Activated CD4-positive, alpha-beta T cell treated with anti-CD3 and anti-CD28 coated beads, Interleukin-2, amount 50 U/mL, for 48 hours (primary cell): ENCODE data around the gene KIF6.

Experiments used
- DNase-seq, 2 experiments: peaks; one replicate each; pipeline ENCODE4 v3.0.0-alpha.2; 2020

Gene KIF6

DNA sequence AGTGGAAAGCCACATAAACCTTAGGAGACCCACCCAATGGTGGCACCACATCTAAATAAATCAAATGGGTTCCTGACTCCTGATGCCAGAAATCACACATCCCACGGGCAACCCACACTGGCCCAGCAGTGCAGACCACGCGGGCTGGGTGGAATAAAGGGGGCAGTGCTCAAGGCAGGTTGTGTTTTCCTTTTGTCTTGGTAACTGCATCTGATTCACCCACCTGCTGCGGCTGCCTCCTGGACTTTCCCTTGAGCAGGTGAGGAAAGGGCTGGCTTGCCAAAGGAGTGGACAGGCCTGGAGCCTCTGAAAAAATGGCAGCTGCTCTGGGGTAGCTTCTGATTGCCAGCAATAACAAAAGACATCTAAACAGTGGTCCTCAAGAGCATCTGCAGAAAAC, 283.2 kb downstream of the KIF6 start:
- DNase-seq: no peak

DNA sequence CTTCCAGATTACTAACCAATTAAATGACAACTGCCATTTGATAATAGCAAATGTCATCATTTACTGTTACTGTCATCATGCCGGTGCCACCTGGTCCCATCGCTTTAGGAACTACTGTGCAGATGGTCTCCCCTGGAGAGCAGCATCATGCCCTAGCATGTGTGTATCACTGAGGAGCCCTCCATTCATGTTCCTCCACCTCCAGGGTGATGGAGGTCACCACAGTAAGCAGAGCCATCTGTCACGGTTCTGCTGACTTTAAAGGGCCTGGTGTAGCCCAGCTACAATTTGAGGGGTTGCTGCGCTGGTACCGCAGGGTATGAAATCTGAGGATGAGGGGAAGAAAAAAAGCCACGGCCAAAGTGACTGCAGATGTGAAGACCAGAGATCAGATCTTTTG, 283.9 kb downstream of the KIF6 start:
- DNase-seq: no peak

DNA sequence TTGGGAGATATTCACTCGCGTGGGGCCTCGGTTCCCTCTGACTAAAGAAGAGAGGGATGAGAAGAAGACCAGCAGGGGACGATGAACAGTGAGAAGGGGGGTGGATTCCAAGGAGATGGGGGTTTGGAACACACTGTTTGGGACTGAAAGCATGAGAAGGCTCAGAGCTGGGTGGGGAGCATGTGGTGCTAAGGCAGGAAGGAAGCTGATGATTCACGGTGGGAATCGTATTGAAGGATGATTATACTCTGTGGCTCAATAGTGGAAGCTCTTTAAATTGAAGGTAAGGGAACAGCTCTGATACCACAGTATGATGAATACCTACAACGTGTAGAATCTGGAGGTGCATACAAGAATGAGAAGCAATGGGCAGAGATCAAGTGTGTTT, 285.2 kb downstream of the KIF6 start:
- no peak for DNase-seq

DNA sequence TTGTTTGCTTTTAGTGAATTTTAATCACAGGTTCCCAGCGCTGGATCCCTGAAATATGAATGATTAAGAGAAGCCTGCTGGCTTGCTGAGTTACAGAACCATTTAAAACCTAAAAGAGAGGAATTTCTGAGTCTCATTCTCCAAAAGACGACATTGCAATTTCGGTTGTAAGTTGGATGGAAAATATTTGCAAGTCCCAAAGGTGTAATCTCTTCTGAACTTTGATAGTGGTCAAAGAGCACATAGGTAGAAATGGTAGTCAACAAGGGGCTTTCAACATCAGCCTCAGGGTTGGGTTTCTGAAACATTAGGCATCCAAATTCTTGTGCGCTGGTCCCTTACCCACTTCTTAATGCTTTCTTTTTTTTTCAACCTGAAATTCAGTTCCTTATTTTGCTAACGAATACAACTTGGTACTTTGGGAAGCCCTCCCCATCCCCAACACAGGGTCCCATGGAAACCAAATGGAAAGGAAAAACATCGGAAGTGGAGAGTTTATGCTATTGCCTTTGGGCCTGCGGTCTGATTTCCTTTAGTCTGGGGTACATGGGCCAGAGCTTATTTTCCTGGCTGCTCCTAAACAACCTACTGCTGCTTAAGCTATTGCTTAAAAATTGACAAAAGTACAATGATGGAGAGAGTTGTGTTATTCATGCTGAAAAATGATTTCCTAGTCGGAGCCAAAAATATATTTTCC, 285.7 kb downstream of the KIF6 start:
- no peak for DNase-seq

DNA sequence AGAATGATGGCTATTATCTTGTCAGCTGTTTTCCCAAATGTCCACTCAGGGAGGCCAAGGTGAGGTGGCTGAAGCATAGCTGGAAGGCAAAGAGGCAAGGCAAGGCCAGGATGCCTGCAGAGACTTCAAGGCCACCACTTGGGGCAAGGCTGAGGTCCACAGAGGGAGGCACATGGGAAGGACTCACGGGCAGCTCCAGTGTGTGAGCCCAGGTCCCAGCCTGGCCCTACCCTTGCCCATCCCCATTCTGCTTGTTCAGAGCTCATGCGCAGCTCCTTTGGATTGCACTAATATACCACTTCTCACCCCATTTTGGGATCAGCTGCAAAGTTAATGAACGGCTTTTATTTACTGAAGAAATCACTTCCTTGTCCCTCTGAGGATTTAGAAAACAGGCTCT, 291.6 kb downstream of the KIF6 start:
- no peak for DNase-seq

DNA sequence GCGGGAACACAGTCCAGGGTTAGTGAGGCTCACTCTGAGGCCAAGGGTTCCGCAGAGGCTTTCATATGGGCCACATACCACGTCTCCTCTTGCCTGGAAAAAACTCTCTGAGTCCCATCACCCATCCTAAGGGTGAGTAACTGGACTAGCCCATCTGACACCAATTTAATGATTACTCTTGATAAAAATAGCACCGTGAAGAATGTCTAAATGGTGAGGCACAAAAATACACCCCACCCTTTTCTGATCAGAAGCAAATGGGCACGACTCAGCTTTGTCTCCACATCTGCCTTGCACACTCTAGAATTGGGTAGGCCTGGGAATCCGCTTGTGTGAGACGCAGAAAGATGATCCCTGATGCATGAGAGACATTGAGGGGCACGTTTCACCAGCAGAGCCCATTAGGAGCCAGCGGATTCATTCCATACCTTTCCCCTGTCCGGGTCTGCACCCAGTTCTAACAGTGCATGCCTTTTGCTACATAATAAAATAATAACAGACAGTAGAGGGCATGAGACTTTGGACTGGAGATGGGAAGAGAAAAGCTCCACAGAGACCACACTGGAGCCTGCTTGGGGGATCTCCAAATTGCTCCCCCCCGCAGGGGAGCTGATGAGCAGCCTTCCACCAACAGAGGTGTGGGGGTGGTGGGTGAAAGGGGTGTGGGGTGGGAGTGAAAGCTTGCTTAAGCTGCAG, 292.7 kb downstream of the KIF6 start:
- no peak for DNase-seq

DNA sequence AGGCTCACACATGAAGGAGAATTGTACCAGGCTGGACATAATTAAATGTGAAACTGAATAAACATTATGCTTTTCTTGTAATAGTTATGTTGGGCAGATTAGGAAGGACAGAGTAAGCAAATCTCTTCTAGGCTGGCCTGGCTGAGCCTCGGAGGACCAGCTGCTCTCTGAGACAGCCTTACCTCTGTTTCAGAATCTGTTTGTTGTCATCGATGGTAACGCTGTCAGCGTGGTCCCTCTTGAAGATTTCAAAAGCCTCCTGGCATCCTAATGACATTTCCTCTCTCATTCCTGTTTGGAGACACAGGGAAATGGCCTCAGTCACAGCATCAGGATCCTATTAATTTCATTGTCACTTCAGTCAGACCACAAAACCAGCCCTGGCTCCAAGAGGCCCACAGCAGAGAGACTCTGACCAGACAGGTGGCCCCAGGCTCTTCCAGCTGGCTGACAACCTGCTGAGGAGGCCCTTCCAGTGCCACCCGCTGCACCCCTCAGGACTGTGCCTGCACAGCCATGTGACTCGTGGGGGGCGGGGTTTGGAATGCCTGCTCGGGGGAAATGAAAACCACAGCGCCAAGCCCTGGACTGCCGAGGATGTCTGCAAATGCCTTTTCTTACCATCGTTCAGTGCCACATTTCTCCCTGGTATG, 294.2 kb downstream of the KIF6 start:
- DNase-seq: no peak

DNA sequence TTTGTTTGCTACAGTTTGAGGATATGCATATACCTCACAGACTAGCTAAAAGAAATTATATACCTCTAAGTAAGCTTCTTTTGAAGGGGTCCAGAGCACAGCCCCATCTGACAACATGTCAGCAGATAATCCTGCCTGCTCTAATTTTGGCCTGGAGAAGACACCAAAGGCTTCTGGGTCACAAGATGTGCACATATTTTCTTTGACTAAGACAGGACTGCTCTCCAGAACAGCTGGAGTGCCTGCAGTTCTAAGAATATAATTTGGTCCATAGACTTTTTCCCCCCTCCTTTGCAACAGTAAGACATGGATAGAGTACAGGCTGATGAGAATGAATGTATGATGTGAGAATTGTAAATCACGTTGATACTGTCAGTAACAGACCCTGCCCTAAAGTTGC, 294.8 kb downstream of the KIF6 start:
- DNase-seq: no peak

DNA sequence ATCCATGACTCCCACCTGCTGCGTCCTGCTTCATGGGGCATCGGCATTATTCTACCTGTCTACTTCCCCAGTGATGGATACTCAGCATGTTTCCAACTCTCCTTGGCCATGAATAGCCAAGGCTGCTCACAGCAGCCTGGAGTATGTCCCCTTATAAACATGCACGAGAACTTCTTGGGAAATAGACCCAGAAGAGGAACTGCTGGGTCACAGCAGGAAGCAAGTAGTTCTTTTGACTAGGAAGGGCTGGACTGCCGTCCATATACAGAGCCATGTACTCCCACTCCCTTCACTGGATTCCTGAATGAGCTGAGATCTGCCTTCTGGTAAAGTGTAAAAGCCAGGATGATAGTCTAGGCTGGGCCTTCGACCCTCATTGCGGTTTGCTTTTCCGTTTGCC, 296.4 kb downstream of the KIF6 start:
- no peak for DNase-seq

DNA sequence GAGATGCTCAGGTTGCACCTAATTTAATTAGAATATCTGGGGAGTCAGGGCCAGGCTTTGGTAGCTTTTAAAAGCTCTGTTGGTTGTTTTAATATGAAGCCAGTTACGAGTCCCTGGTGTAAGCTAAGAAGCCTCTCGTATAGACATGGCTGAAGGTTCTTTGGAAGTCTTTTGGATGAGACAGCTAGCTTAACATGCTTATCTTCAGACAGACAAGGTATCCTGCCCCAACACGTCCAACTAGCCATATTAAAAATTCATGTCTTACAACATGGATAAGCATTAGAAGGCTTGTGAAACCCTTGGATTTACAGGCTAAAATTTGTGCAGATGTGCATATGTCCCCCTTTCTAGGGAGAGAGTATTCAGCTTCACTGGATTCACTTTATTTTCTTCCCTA, 297.1 kb downstream of the KIF6 start:
- no peak for DNase-seq

DNA sequence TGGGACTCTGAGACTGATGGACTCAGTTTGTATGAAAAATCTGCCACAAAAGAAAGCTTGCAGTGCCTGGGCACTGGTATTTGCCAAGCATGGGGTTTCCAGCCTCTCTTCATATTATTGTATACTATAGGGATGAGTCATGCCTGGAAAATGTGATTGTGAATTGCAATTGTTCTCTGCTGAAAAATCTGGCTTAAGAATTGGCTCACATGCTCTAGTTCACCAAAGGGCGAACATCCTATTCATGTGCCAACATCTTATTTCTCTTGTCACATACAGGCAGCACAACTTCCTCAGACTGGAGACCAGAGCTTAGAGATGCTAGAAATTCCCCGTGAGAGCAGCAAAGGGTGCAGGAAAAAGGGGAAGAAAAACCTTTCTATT, 299.1 kb downstream of the KIF6 start:
- DNase-seq: no peak

DNA sequence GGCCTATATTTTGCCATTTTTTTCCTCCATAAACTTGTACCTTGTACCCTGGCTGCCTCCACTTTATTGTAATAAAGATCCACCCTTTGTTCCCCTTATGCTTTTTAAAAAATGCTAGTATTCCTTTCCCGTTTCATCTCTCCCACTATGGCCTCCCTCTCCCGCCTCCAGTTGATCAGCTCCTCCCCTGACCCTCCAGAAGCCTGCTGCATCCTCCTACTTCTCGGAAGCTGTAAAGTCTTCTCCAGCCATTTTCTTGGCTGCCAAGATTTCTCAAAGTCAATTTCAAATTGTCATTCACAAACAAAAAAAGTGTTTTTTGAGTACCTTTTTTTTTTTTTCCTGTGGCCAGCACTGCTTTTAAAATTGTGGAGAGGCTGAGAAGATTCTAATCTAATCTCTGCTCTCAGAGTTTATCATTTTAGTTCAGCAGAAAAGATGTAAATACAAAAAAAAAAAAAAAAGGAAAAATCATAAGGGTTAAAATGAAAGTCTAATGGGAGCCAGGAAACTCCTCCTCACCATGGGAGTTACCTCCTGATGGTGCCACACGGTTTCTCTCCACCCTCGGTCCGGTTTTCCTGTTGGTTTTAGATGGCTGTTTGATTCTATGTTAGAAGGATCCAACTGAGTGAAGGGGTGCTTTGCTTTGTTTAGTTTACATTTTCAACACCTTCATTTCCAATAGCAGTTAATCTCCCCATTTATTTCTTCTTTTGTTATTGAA, 299.7 kb downstream of the KIF6 start:
- no peak for DNase-seq

DNA sequence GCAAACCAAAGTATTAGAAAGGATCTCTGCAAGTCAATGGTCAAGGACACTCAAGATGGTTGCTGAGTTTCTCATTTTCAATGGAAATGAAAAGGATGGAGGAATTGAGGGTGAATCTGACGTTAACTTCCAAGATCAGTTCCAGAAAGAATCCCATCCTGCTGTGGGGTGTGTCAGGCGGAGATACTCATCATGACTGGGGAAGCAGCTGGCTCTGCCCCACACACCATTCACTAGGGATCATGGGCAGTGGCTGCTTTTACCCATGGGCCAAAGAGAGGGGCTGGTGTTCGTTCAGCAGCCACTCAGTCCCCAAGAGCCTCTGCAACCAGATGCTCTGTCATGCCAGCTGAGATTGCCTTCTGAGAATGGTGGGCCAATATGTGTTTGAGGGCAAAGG, 300.4 kb downstream of the KIF6 start:
- DNase-seq: no peak

DNA sequence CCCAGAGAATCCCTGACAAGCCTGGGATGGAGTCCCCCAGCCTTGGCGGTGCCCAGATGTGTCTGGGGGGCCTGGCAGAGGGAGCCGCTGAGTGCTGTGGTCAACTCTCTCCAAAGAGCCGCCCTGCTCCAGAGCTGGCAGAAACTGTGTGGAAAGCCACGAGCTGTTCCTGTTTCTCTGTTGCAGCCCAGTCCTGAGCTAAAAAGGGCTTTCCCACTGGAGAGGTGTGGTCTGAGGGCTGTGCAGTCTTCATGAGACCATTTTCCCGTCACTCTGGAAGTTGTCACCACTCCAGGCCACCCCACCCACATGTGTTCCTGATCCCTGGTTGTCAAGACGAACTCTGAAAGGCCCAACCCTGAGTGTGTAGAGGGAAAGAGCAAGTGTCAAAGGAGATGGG, 303.0 kb downstream of the KIF6 start:
- no peak for DNase-seq

DNA sequence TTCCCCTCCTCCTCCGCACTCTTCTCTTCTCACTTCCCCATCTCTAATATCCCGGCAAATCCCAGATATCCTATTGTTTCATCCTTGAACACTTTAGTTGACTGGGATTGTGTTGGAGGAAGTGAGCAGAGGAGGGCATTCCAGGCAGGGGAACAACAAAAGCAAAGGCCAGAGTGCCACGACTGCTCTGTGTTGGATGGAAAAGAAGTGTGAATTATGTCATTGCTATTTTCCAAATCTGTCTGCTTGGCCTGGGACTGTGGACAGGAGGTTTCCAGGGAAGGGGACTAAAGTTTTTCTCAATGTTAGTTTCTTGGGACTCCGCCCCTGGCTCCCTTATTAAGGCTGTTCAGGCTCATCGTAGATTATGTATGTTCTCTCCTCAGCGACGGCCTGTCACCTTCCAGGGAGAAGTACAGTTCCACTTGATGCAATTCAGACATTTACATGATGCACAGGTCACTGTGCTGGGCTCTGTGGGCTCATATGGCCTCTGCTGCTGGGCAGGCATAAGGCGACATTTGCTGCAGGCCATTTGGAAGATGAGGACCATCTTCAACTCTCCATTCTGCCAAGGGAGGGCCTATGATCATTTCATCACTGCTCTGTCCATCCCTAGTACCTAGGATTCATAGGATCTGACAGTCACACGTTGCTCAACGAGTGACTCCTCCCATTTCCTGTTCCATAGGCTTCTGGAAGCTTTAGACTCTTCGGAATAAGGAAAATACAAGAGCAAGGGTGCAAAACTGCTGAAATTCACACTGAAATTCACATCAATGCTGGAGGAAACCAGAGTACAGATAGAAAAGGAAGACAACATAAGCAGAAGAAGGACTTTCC, 303.6 kb downstream of the KIF6 start:
- no peak for DNase-seq

DNA sequence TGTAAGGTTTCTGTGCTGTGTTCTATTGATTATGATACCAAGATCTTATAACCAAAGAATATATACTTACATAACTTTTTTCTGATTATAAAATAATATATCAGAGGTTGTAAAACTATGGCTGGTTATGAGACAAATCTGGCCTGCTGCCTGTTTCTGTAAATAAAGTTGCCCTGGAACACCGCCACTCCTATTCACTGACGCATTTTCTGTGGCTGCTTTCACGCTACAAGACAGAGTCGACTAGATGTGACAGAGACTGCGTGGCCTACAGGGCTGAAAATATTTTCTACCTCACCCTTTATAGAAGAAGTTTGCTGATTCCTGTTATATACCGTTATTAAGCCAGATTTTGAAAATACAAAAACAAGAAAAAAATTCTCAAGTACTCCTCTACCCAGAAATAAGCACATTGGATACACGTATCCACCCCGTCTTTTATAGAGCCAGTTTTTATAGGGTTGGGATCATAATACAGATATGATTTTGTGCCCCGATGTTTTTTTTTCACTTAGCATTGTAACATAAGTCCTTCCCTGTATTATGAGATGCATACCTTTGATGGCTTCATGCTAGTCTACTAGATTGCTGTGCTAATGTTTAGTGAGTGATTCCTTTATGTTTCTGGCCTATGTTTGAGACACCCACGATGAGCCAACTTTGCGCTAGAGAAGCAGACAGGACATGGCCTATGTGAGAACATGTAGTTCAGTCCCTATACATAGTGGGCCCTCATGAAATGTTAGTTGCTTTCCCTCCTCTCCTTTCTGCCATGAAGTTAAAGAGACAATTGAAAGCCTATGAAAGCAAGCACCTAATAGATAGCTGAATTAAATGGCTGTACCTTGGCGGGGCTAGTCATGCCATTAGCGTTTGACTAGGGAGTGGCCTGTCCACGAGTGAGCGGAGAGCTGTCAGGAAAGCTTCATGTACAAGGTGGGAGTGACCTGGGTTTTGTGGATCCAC, 304.6 kb downstream of the KIF6 start:
- no peak for DNase-seq

DNA sequence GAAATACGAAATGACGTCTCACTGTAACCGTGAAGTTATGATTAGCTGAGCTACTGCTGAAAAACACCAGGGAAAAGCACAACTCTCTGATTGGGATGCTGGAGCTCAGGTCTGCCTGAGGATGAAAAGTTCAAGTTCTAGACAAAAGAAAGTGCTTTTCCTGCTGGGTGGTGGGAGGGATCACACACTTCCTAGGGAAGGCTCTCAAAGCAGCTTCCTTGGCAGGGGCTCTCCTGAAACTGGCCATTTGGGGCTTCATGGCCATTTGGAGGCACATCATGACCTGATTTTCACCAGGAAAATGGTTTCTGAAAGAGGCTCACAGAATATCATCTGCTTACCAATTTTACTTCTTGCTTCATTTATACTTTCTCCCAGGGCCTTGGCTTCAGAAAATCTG, 305.6 kb downstream of the KIF6 start:
- no peak for DNase-seq

DNA sequence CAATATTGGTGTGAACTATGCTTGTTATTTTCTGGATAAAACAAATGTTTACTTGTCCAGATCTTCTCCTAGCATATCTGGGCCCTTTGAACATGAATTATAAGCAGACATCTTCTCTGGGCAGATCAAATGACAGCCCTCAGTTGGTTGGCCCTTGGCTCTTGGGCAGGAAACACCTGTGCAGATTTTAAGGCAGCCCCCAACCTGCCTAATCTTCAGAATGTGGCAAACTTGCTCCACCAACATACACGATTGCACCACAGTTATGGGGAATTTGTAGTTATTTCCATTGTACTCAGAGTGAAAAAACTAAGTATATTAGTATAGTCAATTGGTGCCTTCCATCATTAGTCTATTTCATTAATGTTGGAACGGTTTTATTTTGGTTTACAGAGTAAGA, 307.8 kb downstream of the KIF6 start:
- DNase-seq: no peak

DNA sequence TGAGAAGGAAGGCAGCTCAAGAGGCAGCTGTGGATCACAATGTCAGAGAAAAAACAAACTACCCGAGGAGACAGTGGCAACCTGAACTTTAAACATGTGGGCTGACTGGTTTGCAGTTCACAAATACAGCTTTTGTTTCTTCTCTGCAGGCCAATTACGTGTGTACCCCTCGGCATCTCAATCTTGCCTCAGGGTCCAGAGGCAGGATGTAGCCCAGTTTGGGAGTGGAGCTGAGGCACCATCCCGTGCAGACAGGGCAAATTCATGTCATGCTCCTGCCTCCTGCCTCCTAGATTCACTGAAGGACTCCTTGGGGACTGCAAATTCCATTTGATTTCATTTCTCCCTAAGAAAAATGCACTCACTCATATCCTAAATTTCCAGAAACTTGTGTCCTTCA, 308.5 kb downstream of the KIF6 start:
- DNase-seq: no peak

DNA sequence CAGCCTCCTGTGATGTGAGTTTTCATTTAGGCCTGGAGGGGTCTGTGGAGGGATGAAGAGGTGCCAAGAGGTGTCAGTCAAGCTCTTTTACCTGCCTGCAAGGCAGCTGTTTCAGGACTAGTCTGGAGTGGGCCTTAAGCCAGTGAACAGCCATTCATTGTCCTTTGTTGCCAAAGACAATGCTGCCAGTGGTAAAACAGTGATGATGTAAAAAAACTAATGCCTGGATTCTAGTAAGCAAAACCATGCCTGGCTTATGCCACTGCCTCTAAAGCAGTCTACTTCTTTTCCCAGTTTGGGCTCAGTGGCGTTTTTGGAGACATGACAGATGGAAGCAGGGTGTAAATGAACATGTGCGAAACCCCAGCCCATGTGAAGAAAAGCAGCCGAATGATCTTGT, 309.2 kb downstream of the KIF6 start:
- DNase-seq: no peak

DNA sequence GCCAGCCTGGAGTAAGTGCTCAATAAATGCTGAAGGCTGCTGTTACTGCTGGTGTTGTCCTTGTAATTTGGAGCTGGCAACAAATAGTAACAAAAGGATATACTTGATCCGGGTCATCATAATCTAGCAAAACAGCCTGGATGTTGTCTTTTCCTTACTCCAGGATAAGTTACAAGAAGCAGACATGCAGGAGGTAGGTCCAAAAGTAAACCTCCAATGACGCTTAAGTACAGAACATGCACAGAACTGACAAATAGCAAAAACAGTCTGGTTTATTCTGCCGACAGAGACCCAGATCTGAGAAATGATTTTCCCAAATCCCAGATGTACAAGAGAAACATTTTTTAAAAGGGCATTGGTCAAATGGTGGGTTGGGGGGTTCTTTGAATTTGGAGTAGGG, 309.7 kb downstream of the KIF6 start:
- DNase-seq: no peak

DNA sequence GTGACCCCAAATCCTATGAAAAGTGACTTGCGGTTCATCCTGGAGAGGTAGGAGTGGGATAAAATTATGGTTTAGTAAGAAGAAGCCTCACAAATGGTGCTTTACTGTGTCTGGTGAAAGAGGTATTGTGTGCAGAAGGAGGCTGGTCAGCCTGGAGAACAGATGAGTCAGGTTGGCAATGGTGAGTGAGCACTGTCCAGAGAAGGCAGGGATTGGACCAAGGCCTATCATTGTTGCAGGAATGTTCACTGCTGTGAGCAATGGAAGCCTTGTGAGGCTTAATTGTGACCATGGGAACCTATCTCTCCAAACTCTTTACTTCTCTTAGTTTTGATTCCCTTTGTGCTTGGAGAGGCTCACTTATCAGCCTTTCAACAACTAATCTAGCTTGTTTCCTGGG, 313.7 kb downstream of the KIF6 start:
- no peak for DNase-seq
